Measurements from ENCODE around the gene SETD2. TPM values are rescaled to one million over a fixed set of nuclear protein-coding genes. Genes with fewer than 3 reads are reported as not detected.
"Not testable (repeated sequence)": the region's sequence is repeated elsewhere in the genome, so short reads cannot be mapped to it uniquely, and the experiment has no call there.

The SETD2 gene
- total and polyA plus RNA-seq, 2 of the 8 experiments (the other 6 are each of a cell fraction or from before 2014, with no cell fraction given): 15.7 to 46.3 TPM

DNA sequence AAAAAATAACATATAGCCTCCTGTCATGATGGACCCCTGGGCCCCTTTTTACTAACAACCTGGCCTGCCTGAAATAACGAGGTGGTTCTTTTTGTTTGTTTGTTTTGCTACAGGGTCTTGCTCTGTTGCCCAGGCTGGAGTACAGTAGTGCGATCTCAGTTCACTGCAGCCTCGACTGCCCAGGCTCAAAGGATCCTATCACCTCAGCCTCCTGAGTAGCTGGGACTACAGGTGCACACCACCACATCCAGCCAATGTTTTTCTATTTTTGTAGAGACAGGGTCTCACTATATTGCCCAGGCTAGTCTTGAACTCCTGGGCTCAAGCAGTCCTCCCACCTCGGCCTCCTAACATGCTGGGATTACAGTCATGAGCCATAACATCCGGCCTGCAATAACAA, 42.1 kb upstream of the SETD2 start:
- 93% methylated on average over 5 of the region's 5 CpGs; no CpG with 5 or more reads in 1 of the 2 experiments for WGBS, 2 experiments (ENCODE audit: extremely low coverage in 1 of 2, insufficient coverage in 1 of 2, insufficient read length in 1 of 2, insufficient replicate concordance in 2 of 2, low coverage in 1 of 2, low lambda C conversion rate in 2 of 2, missing lambda C conversion rate in 1 of 2)
- ChIA-PET POLR2A (ENCODE audit: partially characterized antibody) (interaction anchor here (1.5 kb wide), 1 partner anchor 15 kb away, joined by 3 read pairs; no protein-coding TSS in a partner anchor), CTCF (ENCODE audit: partially characterized antibody) (interaction anchor here (0.6 kb wide), 1 partner anchor 427 kb away, joined by 3 read pairs; no protein-coding TSS in a partner anchor)
- not testable (repeated sequence) for H3K27ac ChIP-seq (ENCODE audit: low read depth, low read length); H4K20me1 ChIP-seq (replicated peaks in 1 of 2; ENCODE audit: control insufficient read depth in 1 of 2, insufficient read depth in 2 of 2, low read length in 2 of 2); H2AK5ac ChIP-seq (ENCODE audit: low read depth, low read length); H3K36me3 ChIP-seq (ENCODE audit: control insufficient read depth in 2 of 4, insufficient read depth in 4 of 4, low read length in 3 of 4); DNase-seq (ENCODE audit: low read depth in 1 of 2, low spot score in 2 of 2); H3K23me2 ChIP-seq (ENCODE audit: low read depth, low read length); H2BK15ac ChIP-seq (ENCODE audit: low read length); H4K5ac ChIP-seq (ENCODE audit: insufficient read length, low read depth, low read length); H3K9ac ChIP-seq (replicated peaks in 1 of 4; ENCODE audit: extremely low read depth in 1 of 4, low read depth in 3 of 4, low read length in 3 of 4); H3K9me3 ChIP-seq (ENCODE audit: insufficient read depth in 2 of 2, low read depth in 1 of 2, low read length in 1 of 2); H3K18ac ChIP-seq (ENCODE audit: extremely low read depth, low read length); H3K4me1 ChIP-seq (replicated peaks in 1 of 4; ENCODE audit: control insufficient read depth in 3 of 4, insufficient read depth in 4 of 4, low read length in 3 of 4); H3K14ac ChIP-seq (ENCODE audit: insufficient read length); H3K4ac ChIP-seq (replicated peaks; ENCODE audit: insufficient read length, low read depth, low read length); FAIRE-seq; H3K4me2 ChIP-seq (ENCODE audit: insufficient read depth in 1 of 2, low read depth in 2 of 2, low read length in 2 of 2); H3K56ac ChIP-seq (replicated peaks; ENCODE audit: insufficient read length, low read depth, low read length); H3K79me2 ChIP-seq (ENCODE audit: control insufficient read depth in 1 of 2, insufficient read depth in 2 of 2, low read length in 2 of 2); H4K91ac ChIP-seq (replicated peaks; ENCODE audit: insufficient read length, low read length); H3K4me3 ChIP-seq (ENCODE audit: extremely low read depth in 1 of 4, insufficient read depth in 2 of 4, low read depth in 3 of 4, low read length in 4 of 4); H3K23ac ChIP-seq (ENCODE audit: insufficient read length); H2BK12ac ChIP-seq (ENCODE audit: low read depth, low read length); H3K27me3 ChIP-seq (replicated peaks in 1 of 4; ENCODE audit: control insufficient read depth in 3 of 4, extremely low read depth in 1 of 4, insufficient read depth in 3 of 4, low read length in 3 of 4); H3K79me1 ChIP-seq (ENCODE audit: low read depth, low read length); H2BK5ac ChIP-seq (ENCODE audit: low read depth, low read length); H2BK20ac ChIP-seq (ENCODE audit: low read length); H2AFZ ChIP-seq (ENCODE audit: low read length); H4K8ac ChIP-seq (ENCODE audit: extremely low read depth, insufficient read depth, low read length); H2BK120ac ChIP-seq (replicated peaks; ENCODE audit: low read depth, low read length)

All from H1 (cell line).